ENCODE results near the gene NR6A1.

DNA sequence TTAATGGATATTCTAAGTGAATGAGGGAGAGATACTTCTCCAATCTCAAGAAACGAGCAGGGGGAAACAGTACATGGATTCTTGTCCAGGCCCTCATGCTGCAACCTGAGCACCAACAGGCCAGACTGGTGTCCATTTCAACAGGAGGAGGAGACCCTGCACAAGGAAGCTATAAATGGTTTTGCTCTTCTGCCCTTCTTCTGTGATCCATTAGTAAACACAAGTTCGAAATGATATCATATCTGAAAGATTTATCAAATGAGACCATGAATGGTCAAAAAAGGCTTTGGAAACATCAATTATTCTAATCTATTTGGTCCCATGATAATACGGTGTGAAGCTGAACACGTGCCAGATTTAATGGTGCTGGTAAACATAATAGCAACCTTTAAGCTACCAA is 109.8 kb downstream of the NR6A1 start:
- TF ChIP-seq POLR2A (IDR thresholded peaks at IDR 0.05; ENCODE audit: low read length) (no peak), GATA1 (IDR thresholded peaks at IDR 0.05; ENCODE audit: low read depth, low read length) (no peak)
